HTR-8/SVneo (cell line): Measurements from ENCODE around the gene PPP1CA.

Experiments
- DNase-seq: peaks from one replicate; pipeline ENCODE4 v3.0.0; 2011; ENCODE audit warnings: low spot score, mixed read lengths; ENCODE audit not compliant: insufficient read length
- FAIRE-seq: peaks from 2 replicates; lab custom pipeline; 2011; peaks lifted over from hg19 to GRCh38; lab: Jason Lieb, UNC

The PPP1CA gene

GRCh38 chr11:67391304-67392182 is 10.1 kb downstream of the PPP1CA start, which contains the start of gene RAD9A:
TSS of gene RAD9A (plus strand) at chr11:67391986. CDS start at chr11:67392045, 59 bp downstream.
- peak; percentile 95 for FAIRE-seq
- peak; percentile 100 for DNase-seq

GRCh38 chr11:67390947-67391303 is 10.7 kb downstream of the PPP1CA start:
- DNase-seq (no peak), FAIRE-seq (no peak)

- FAIRE-seq (peak; percentile 93), DNase-seq (peak; percentile 79)
These were observed 12.2 kb downstream of the PPP1CA start for GRCh38 chr11:67389477-67389876.

GRCh38 chr11:67387518-67387917 is 14.1 kb downstream of the PPP1CA start:
- no peak for FAIRE-seq

GRCh38 chr11:67387069-67387468 is 14.6 kb downstream of the PPP1CA start:
- FAIRE-seq (no peak), DNase-seq (no peak)

More at GRCh38 chr11:67387518-67387917, 14.1 kb downstream of the PPP1CA start:
- DNase-seq = no peak

- DNase-seq (no peak), FAIRE-seq (peak; percentile 79)
These were observed 16.7 kb downstream of the PPP1CA start for GRCh38 chr11:67384851-67385366.

- peak; percentile 85 for DNase-seq
- FAIRE-seq = peak; percentile 82
These were observed 19.2 kb downstream of the PPP1CA start for GRCh38 chr11:67382276-67383136.

GRCh38 chr11:67381244-67381972 is 20.2 kb downstream of the PPP1CA start:
- no peak for DNase-seq
- FAIRE-seq = no peak

GRCh38 chr11:67379061-67380058 is 22.3 kb downstream of the PPP1CA start:
- peak; percentile 85 for FAIRE-seq
- DNase-seq = peak; percentile 79

- DNase-seq = no peak
- no peak for FAIRE-seq
These were observed 23.1 kb downstream of the PPP1CA start for GRCh38 chr11:67378544-67378943.

GRCh38 chr11:67376873-67377808 is 24.5 kb downstream of the PPP1CA start:
- FAIRE-seq (peak; percentile 80), DNase-seq (no peak)

- no peak for FAIRE-seq
These were observed 25.4 kb downstream of the PPP1CA start for GRCh38 chr11:67376063-67376820.

GRCh38 chr11:67375320-67376055 is 26.2 kb downstream of the PPP1CA start:
- DNase-seq (no peak), FAIRE-seq (peak; percentile 69)

More at GRCh38 chr11:67376063-67376820, 25.4 kb downstream of the PPP1CA start:
- no peak for DNase-seq

- no peak for DNase-seq
- no peak for FAIRE-seq
These were observed 26.9 kb downstream of the PPP1CA start for GRCh38 chr11:67374571-67375281.

GRCh38 chr11:67373648-67374570 is 27.7 kb downstream of the PPP1CA start:
- DNase-seq = peak; percentile 93
- FAIRE-seq = peak; percentile 98
